Trophoblast cell (in vitro differentiated cells and primary cell): Measurements from ENCODE around the gene CAPZA2.

Source experiments
- DNase-seq, 2 donors: peaks; one replicate each; pipeline ENCODE4 v3.0.0-alpha.2; 2016
- H2AFZ ChIP-seq: 2 replicates; pipeline ENCODE4 v1.6.1; 2013; ENCODE audit warnings: low read length, moderate library complexity, mild to moderate bottlenecking; ENCODE audit not compliant: insufficient read depth, poor library complexity
- H2AK5ac ChIP-seq: 2 replicates; pipeline ENCODE4 v1.6.1; 2013; ENCODE audit warnings: mild to moderate bottlenecking, low read length
- H2BK120ac ChIP-seq: 2 replicates; pipeline ENCODE4 v1.6.1; 2013; ENCODE audit warnings: low read length, mild to moderate bottlenecking, moderate library complexity; ENCODE audit not compliant: insufficient read depth, poor library complexity
- H2BK12ac ChIP-seq: 2 replicates; pipeline ENCODE4 v1.6.1; 2013; ENCODE audit warnings: mild to moderate bottlenecking, low read length, moderate library complexity
- H2BK5ac ChIP-seq: 2 replicates; pipeline ENCODE4 v1.6.1; 2013; ENCODE audit warnings: low read length, low read depth, moderate library complexity, mild to moderate bottlenecking; ENCODE audit not compliant: poor library complexity
- H3K14ac ChIP-seq: 2 replicates; pipeline ENCODE4 v1.6.1; 2013; ENCODE audit warnings: mild to moderate bottlenecking, low read length
- H3K18ac ChIP-seq: 2 replicates; pipeline ENCODE4 v1.6.1; 2013; ENCODE audit warnings: mild to moderate bottlenecking, low read length
- H3K23ac ChIP-seq: 2 replicates; pipeline ENCODE4 v1.6.1; 2013; ENCODE audit warnings: low read length
- H3K27ac ChIP-seq: 2 replicates; pipeline ENCODE4 v1.5.1; 2013; ENCODE audit warnings: low read depth, mild to moderate bottlenecking, inconsistent platforms, low read length, moderate library complexity
- H3K27me3 ChIP-seq: 2 replicates; pipeline ENCODE4 v1.6.1; 2013; ENCODE audit warnings: inconsistent platforms, mild to moderate bottlenecking, low read length, moderate library complexity; ENCODE audit not compliant: insufficient read depth
- H3K36me3 ChIP-seq, 2 experiments: 1 replicate in 1 of 2; 2 replicates in 1 of 2; pipeline ENCODE4 v1.6.1; 2013; ENCODE audit warnings: low read length in 2 of 2, mild to moderate bottlenecking in 2 of 2, moderate library complexity in 1 of 2; ENCODE audit not compliant: insufficient read depth in 2 of 2, control insufficient read depth in 1 of 2
- H3K4ac ChIP-seq: 2 replicates; pipeline ENCODE4 v1.6.1; 2013; ENCODE audit warnings: low read depth, mild to moderate bottlenecking, low read length, moderate library complexity
- H3K4me1 ChIP-seq, 2 experiments: 1 replicate in 1 of 2; 2 replicates in 1 of 2; pipeline ENCODE4 v1.6.1; 2013; ENCODE audit warnings: low read length in 2 of 2, mild to moderate bottlenecking in 2 of 2, moderate library complexity in 1 of 2; ENCODE audit not compliant: insufficient read depth in 2 of 2, control insufficient read depth in 1 of 2
- H3K4me2 ChIP-seq: 2 replicates; pipeline ENCODE4 v1.6.1; 2013; ENCODE audit warnings: inconsistent platforms, mild to moderate bottlenecking, low read length, moderate library complexity
- H3K4me3 ChIP-seq: 2 replicates; pipeline ENCODE4 v1.5.1; 2013; ENCODE audit warnings: mild to moderate bottlenecking, low read depth, low read length, inconsistent platforms
- H3K79me1 ChIP-seq: one replicate; pipeline ENCODE4 v1.6.1; 2013; ENCODE audit warnings: low read length
- H3K79me2 ChIP-seq: 2 replicates; pipeline ENCODE4 v1.6.1; 2013; ENCODE audit warnings: low read length, mild to moderate bottlenecking; ENCODE audit not compliant: control insufficient read depth, insufficient read depth, poor library complexity
- H3K9ac ChIP-seq: 2 replicates; pipeline ENCODE4 v1.6.1; 2013; ENCODE audit warnings: mild to moderate bottlenecking, low read length
- H3K9me3 ChIP-seq: 2 replicates; pipeline ENCODE4 v1.6.1; 2013; ENCODE audit warnings: low read depth, mild to moderate bottlenecking, control low read depth, inconsistent platforms, low read length; ENCODE audit not compliant: insufficient read depth
- H4K12ac ChIP-seq: 2 replicates; pipeline ENCODE4 v1.6.1; 2013; ENCODE audit warnings: low read depth, mild to moderate bottlenecking, low read length, moderate library complexity
- H4K8ac ChIP-seq: 2 replicates; pipeline ENCODE4 v1.6.1; 2013; ENCODE audit warnings: low read depth, mild to moderate bottlenecking, low read length, moderate library complexity
- H4K91ac ChIP-seq: one replicate; pipeline ENCODE4 v1.6.1; 2013; ENCODE audit warnings: low read depth, mild to moderate bottlenecking, low read length, moderate library complexity
- WGBS: extraction: QIAGEN DNeasy Blood & Tissue Kit; methylation state at CpG from one replicate; pipeline ENCODE4 v1.1.7; 2013; ENCODE audit warnings: missing lambda C conversion rate; ENCODE audit not compliant: insufficient read length, insufficient coverage; ENCODE audit errors: extremely low coverage; 5-methylcytosine and 5-hydroxymethylcytosine counted together

The CAPZA2 gene

GRCh38 chr7:116886543-116887156 is 24.3 kb downstream of the CAPZA2 start:
- Histone ChIP-seq H2BK12ac (no peak overlapping the region), H3K9me3 (no peaks in the 10 kb centered on the region), H3K14ac (no peak overlapping the region), H2BK5ac (no peak overlapping the region), H4K12ac (no peak overlapping the region), H3K23ac (no peak overlapping the region), H2AFZ (no peak overlapping the region), H3K79me2 (peaks cover 1% of the 10 kb centered on the region), H2BK120ac (no peak overlapping the region), H3K36me3 (peaks cover 0 to 11% of the 10 kb centered on the region in 2 experiments), H3K4ac (no peak overlapping the region), H3K4me3 (no peak overlapping the region), H3K4me1 (no peaks in the 10 kb centered on the region), H3K9ac (no peak overlapping the region), H3K18ac (no peak overlapping the region), H3K27ac (no peak overlapping the region), H2AK5ac (no peak overlapping the region), H4K8ac (no peak overlapping the region), H3K79me1 (no peaks in the 10 kb centered on the region), H3K27me3 (no peaks in the 10 kb centered on the region), H4K91ac (no peak overlapping the region), H3K4me2 (no peak overlapping the region)
- no peak for DNase-seq

GRCh38 chr7:116888895-116889294 is 26.5 kb downstream of the CAPZA2 start:
- Histone ChIP-seq H3K4me3 (no peak overlapping the region), H3K4me2 (no peak overlapping the region), H3K14ac (no peak overlapping the region), H2BK12ac (no peak overlapping the region), H2BK5ac (no peak overlapping the region), H3K4ac (no peak overlapping the region), H2AFZ (no peak overlapping the region), H3K27me3 (no peaks in the 10 kb centered on the region), H3K18ac (no peak overlapping the region), H3K4me1 (no peaks in the 10 kb centered on the region), H4K12ac (no peak overlapping the region), H4K91ac (no peak overlapping the region), H4K8ac (no peak overlapping the region), H2AK5ac (no peak overlapping the region), H3K9me3 (no peaks in the 10 kb centered on the region), H3K9ac (no peak overlapping the region), H3K79me2 (peaks cover 1% of the 10 kb centered on the region), H3K36me3 (peaks cover 0 to 12% of the 10 kb centered on the region in 2 experiments), H3K79me1 (no peaks in the 10 kb centered on the region), H3K23ac (no peak overlapping the region), H2BK120ac (no peak overlapping the region), H3K27ac (no peak overlapping the region)
- no CpG with 5 or more reads among the region's 3 CpGs for WGBS
- DNase-seq: no peak

GRCh38 chr7:116895849-116896248 is 33.5 kb downstream of the CAPZA2 start:
- Histone ChIP-seq H3K18ac (no peak overlapping the region), H3K36me3 (peaks cover 0 to 5% of the 10 kb centered on the region in 2 experiments), H4K8ac (no peak overlapping the region), H3K4me1 (no peaks in the 10 kb centered on the region), H3K23ac (no peak overlapping the region), H3K79me2 (no peaks in the 10 kb centered on the region), H3K79me1 (no peaks in the 10 kb centered on the region), H4K91ac (no peak overlapping the region), H3K4me3 (no peak overlapping the region), H2AK5ac (no peak overlapping the region), H3K9ac (no peak overlapping the region), H2BK5ac (no peak overlapping the region), H3K27ac (no peak overlapping the region), H3K4ac (no peak overlapping the region), H3K9me3 (no peaks in the 10 kb centered on the region), H2BK12ac (no peak overlapping the region), H3K14ac (no peak overlapping the region), H3K27me3 (no peaks in the 10 kb centered on the region), H4K12ac (no peak overlapping the region), H3K4me2 (no peak overlapping the region), H2AFZ (no peak overlapping the region), H2BK120ac (no peak overlapping the region)
- WGBS: no CpG with 5 or more reads among the region's 2 CpGs
- no peak for DNase-seq

GRCh38 chr7:116897661-116898060 is 35.3 kb downstream of the CAPZA2 start:
- Histone ChIP-seq H4K91ac (no peak overlapping the region), H3K27ac (no peak overlapping the region), H2BK12ac (no peak overlapping the region), H3K4me2 (no peak overlapping the region), H3K79me1 (no peaks in the 10 kb centered on the region), H2BK120ac (no peak overlapping the region), H3K18ac (no peak overlapping the region), H2BK5ac (no peak overlapping the region), H3K4me1 (no peaks in the 10 kb centered on the region), H2AFZ (no peak overlapping the region), H4K12ac (no peak overlapping the region), H2AK5ac (no peak overlapping the region), H3K9me3 (no peaks in the 10 kb centered on the region), H3K36me3 (peaks cover 0 to 1% of the 10 kb centered on the region in 2 experiments), H3K23ac (no peak overlapping the region), H3K14ac (no peak overlapping the region), H3K9ac (no peak overlapping the region), H3K79me2 (no peaks in the 10 kb centered on the region), H3K27me3 (no peaks in the 10 kb centered on the region), H4K8ac (no peak overlapping the region), H3K4me3 (no peak overlapping the region), H3K4ac (no peak overlapping the region)
- no peak for DNase-seq
- WGBS: no CpG with 5 or more reads among the region's 4 CpGs
